Measurements from ENCODE around the gene MCC.

GRCh38 chr5:113221294-113222176 is 266.7 kb downstream of the MCC start:
- TF ChIP-seq EP300 (IDR thresholded peaks at IDR 0.05; ENCODE audit: borderline replicate concordance) (no peak), TAF1 (IDR thresholded peaks at IDR 0.05; ENCODE audit: low read depth) (no peak), RAD21 (IDR thresholded peaks at IDR 0.05; ENCODE audit: low read depth) (no peak), REST (IDR thresholded peaks at IDR 0.05; ENCODE audit: low read depth) (no peak), MAX (IDR thresholded peaks at IDR 0.05) (no peak), EGR1 (IDR thresholded peaks at IDR 0.05) (no peak), CREB1 (IDR thresholded peaks at IDR 0.05; ENCODE audit: low read depth) (no peak), USF1 (IDR thresholded peaks at IDR 0.05) (no peak), CEBPB (IDR thresholded peaks at IDR 0.05) (no peak), YY1 (IDR thresholded peaks at IDR 0.05; ENCODE audit: low read depth) (no peak), ZBTB7A (IDR thresholded peaks at IDR 0.05; ENCODE audit: low read depth) (no peak), TEAD4 (IDR thresholded peaks at IDR 0.05) (no peak)

All from Ishikawa (cell line).